Endothelial cell of umbilical vein (primary cell): Measurements from ENCODE around the gene TMEM37. TPM values are rescaled to one million over a fixed set of nuclear protein-coding genes. Genes with fewer than 3 reads are reported as not detected.

Experiments used
- BruUV-seq: library from RNA; stranded (reverse); fragments of 400-500 nt; replicated peaks from 2 replicates; lab custom pipeline; 2021; lab: Mats Ljungman, UMichigan
- CTCF ChIA-PET: fragments of 300-600, 350-600 bp; sonication (Branson Sonifier 250); formaldehyde crosslinking; loops from one replicate; lab custom pipeline; 2021; ENCODE audit warnings: antibody characterized with exemption, inconsistent platforms; lab: Charles Lee
- POLR2A ChIA-PET: fragments of 300-600, 350-600 bp; sonication (Branson Sonifier 250); formaldehyde crosslinking; loops from one replicate; lab custom pipeline; 2021; ENCODE audit warnings: antibody characterized with exemption, inconsistent platforms; lab: Charles Lee
- DNase-seq: peaks from one replicate; pipeline ENCODE4 v3.0.0-alpha.2; 2011; ENCODE audit warnings: low read depth, low spot score
- FAIRE-seq: peaks from 2 replicates; lab custom pipeline; 2011; peaks lifted over from hg19 to GRCh38; lab: Jason Lieb, UNC
- H2AFZ ChIP-seq: 2 replicates; pipeline ENCODE4 v1.6.0; 2012; ENCODE audit warnings: low read depth, low read length, control low read depth, inconsistent platforms
- H3K27ac ChIP-seq: 2 replicates; pipeline ENCODE4 v1.5.1; 2011; ENCODE audit warnings: low read depth, mild to moderate bottlenecking, control low read depth, low read length, moderate library complexity; ENCODE audit not compliant: insufficient read depth
- H3K27me3 ChIP-seq, 2 experiments: 2 replicates each; pipeline versions ENCODE4 v1.6.0 to v1.6.1; 2011; ENCODE audit warnings: low read length in 2 of 2, mixed read lengths in 1 of 2; ENCODE audit not compliant: control insufficient read depth in 2 of 2, insufficient read depth in 2 of 2
- H3K36me3 ChIP-seq, 2 experiments: 2 replicates in 1 of 2; 3 replicates in 1 of 2; pipeline ENCODE4 v1.5.1; 2011; ENCODE audit warnings: low read length in 2 of 2, mild to moderate bottlenecking in 1 of 2, moderate library complexity in 1 of 2; ENCODE audit not compliant: control insufficient read depth in 2 of 2, insufficient read depth in 2 of 2; ENCODE audit errors: extremely low read depth in 1 of 2
- H3K4me1 ChIP-seq: 3 replicates; pipeline ENCODE4 v1.5.1; 2011; ENCODE audit warnings: mild to moderate bottlenecking, low read length; ENCODE audit not compliant: control insufficient read depth, insufficient read depth; ENCODE audit errors: extremely low read depth
- H3K4me2 ChIP-seq: 2 replicates; pipeline ENCODE4 v1.6.1; 2011; ENCODE audit warnings: low read length, control low read depth, mixed read lengths; ENCODE audit not compliant: insufficient read depth
- H3K4me3 ChIP-seq, 3 experiments: fragments of 200-600 bp in 1 of 3; sonication (generic), shearing (Covaris generic) in 1 of 3; replicated peaks in 1 of 3; 2 replicates each; pipeline ENCODE4 v1.5.1; 2011 to 2016; ENCODE audit warnings: control low read depth in 3 of 3, low read length in 3 of 3, mild to moderate bottlenecking in 2 of 3, inconsistent platforms in 1 of 3, low read depth in 1 of 3, moderate library complexity in 1 of 3; ENCODE audit not compliant: insufficient read depth in 1 of 3
- H3K79me2 ChIP-seq: 2 replicates; pipeline ENCODE4 v1.6.0; 2012; ENCODE audit warnings: low read length, inconsistent platforms; ENCODE audit not compliant: control insufficient read depth, insufficient read depth
- H3K9ac ChIP-seq: replicated peaks from 2 replicates; pipeline ENCODE3; 2011; ENCODE audit warnings: low read length, control low read depth; ENCODE audit not compliant: insufficient read depth; ENCODE audit errors: extremely low read depth
- H3K9me1 ChIP-seq: replicated peaks from 3 replicates; pipeline ENCODE4 v1.6.0; 2011; ENCODE audit warnings: mild to moderate bottlenecking, low read length; ENCODE audit not compliant: control insufficient read depth, insufficient read depth; ENCODE audit errors: extremely low read depth
- H3K9me3 ChIP-seq: replicated peaks from 2 replicates; pipeline ENCODE4 v1.5.1; 2012; ENCODE audit warnings: low read length, inconsistent platforms; ENCODE audit not compliant: control insufficient read depth, insufficient read depth
- H4K20me1 ChIP-seq: replicated peaks from 2 replicates; pipeline ENCODE3; 2011; ENCODE audit warnings: mild to moderate bottlenecking, low read length; ENCODE audit not compliant: control insufficient read depth, insufficient read depth; ENCODE audit errors: extremely low read depth
- CTCF ChIP-seq, 2 donors: IDR thresholded peaks; 1 replicate in 1 of 2; 2 replicates in 1 of 2; pipeline ENCODE4 v1.5.1; 2011; ENCODE audit warnings: low read length in 2 of 2, mild to moderate bottlenecking in 2 of 2, moderate library complexity in 2 of 2, control low read depth in 1 of 2, inconsistent platforms in 1 of 2, low read depth in 1 of 2; ENCODE audit not compliant: insufficient read depth in 1 of 2; ENCODE audit errors: extremely low read depth in 1 of 2
- EZH2 ChIP-seq: IDR thresholded peaks from 2 replicates; pipeline ENCODE4 v1.6.1; 2012; ENCODE audit warnings: borderline replicate concordance, low read depth, mild to moderate bottlenecking, moderate library complexity, low read length, inconsistent platforms; ENCODE audit not compliant: severe bottlenecking
- FOS ChIP-seq: IDR thresholded peaks from 2 replicates; pipeline ENCODE4 v1.6.1; 2011; ENCODE audit warnings: mild to moderate bottlenecking, low read length, moderate library complexity, borderline replicate concordance; ENCODE audit not compliant: insufficient read depth
- GATA2 ChIP-seq: IDR thresholded peaks from 2 replicates; pipeline ENCODE4 v1.7.0; 2011; ENCODE audit warnings: low read depth, mild to moderate bottlenecking, moderate library complexity, mixed read lengths, low read length; ENCODE audit not compliant: insufficient read length, insufficient read depth
- JUN ChIP-seq: IDR thresholded peaks from 2 replicates; pipeline ENCODE4 v1.6.1; 2011; ENCODE audit warnings: borderline replicate concordance, low read depth; ENCODE audit not compliant: insufficient read length, insufficient read depth
- MYC ChIP-seq: IDR thresholded peaks from one replicate; pipeline ENCODE4 v1.6.1; 2011; ENCODE audit warnings: mild to moderate bottlenecking, low read depth, low read length
- POLR2A ChIP-seq: IDR thresholded peaks from 2 replicates; pipeline ENCODE4 v1.6.1; 2012; ENCODE audit warnings: low read depth, mild to moderate bottlenecking, control low read depth, low read length
- POLR2AphosphoS5 ChIP-seq: IDR thresholded peaks from 2 replicates; pipeline ENCODE4 v1.6.1; 2012; ENCODE audit warnings: low read depth, mild to moderate bottlenecking, control low read depth, low read length, moderate library complexity; ENCODE audit not compliant: insufficient read depth
- dilution Hi-C: fragments of 300-500 bp; cut with MboI; formaldehyde crosslinking; loops from one replicate; pipeline ENCODE4 v1.15.0; 2019; ENCODE audit warnings: low sequenced_read_pairs; ENCODE audit not compliant: extremely low pct_ligation_motif_present
- intact Hi-C: fragments of 100-400 bp; cut with micrococcal nuclease; formaldehyde crosslinking; loops from one replicate; pipeline ENCODE4 v1.10.0; 2022
- polyA plus RNA-seq, 4 experiments: library from polyadenylated mRNA; depleted of rRNA in 3 of 4; stranded (reverse) in 3 of 4; unstranded in 1 of 4; fragments of >200 nt; gene quantifications; 2 replicates each; pipeline versions ENCODE4 v1.2.1 to v1.2.3, GENCODE V29; 2011 to 2012; ENCODE audit warnings: missing spikeins in 1 of 4
- total RNA-seq: library from RNA; stranded (reverse); gene quantifications from 2 replicates; pipeline ENCODE4 v1.2.3, GENCODE V29; 2021

TMEM37 gene
- total and polyA plus RNA-seq, 2 donors (not counting 3 experiments of a cell fraction or from before 2014, with no cell fraction given): 3.5 to 16.2 TPM

GRCh38 chr2:119397196-119397595, 34.5 kb upstream of the TMEM37 start:
- no peak for TF ChIP-seq EZH2
- no peak for TF ChIP-seq FOS
- no peak for TF ChIP-seq JUN
- TF ChIP-seq GATA2: no peak
- TF ChIP-seq POLR2AphosphoS5: no peak
- no peak for TF ChIP-seq CTCF (IDR thresholded peaks at IDR 0.05; ENCODE audit: extremely low read depth in 1 of 2, insufficient read depth in 1 of 2, low read depth in 1 of 2, low read length in 2 of 2)
- no peak for TF ChIP-seq POLR2A
- TF ChIP-seq MYC: no peak
- FAIRE-seq: no peak
- Histone ChIP-seq H3K27me3 (no peaks in the 10 kb centered on the region), H3K9me3 (no peaks in the 10 kb centered on the region), H3K4me1 (no peaks in the 10 kb centered on the region), H3K79me2 (no peaks in the 10 kb centered on the region), H4K20me1 (no peaks in the 10 kb centered on the region), H2AFZ (no peak overlapping the region), H3K4me3 (no peak overlapping the region), H3K9ac (no peak overlapping the region), H3K36me3 (no peaks in the 10 kb centered on the region), H3K27ac (no peak overlapping the region), H3K4me2 (no peak overlapping the region), H3K9me1 (no peaks in the 10 kb centered on the region)
- intact Hi-C loops (no loop called here), dilution Hi-C loops (no loop called here)
- POLR2A ChIA-PET: no interaction called here
- CTCF ChIA-PET: interaction anchor here (0.9 kb wide), 1 partner anchor 10 kb away, joined by 3 read pairs; no protein-coding TSS in a partner anchor
- DNase-seq: no peak
- no TSS peak for BruUV-seq
